Ascending aorta (tissue), 2 donors: Measurements from ENCODE around the gene MYO18A. TPM values are rescaled to one million over a fixed set of nuclear protein-coding genes. Genes with fewer than 3 reads are reported as not detected.

ENCODE experiments used
- DNase-seq, 2 donors: peaks; one replicate each; pipeline ENCODE4 v3.0.0-alpha.2; 2019; ENCODE audit warnings: low spot score in 2 of 2
- H3K27ac ChIP-seq, 2 donors: fragments of 200-600 bp; sonication (generic); one replicate each; pipeline ENCODE4 v1.5.1; 2016 to 2017; ENCODE audit warnings: mild to moderate bottlenecking in 1 of 2
- H3K27me3 ChIP-seq: fragments of 200-600 bp; sonication (generic); one replicate; pipeline ENCODE4 v1.5.1; 2017
- H3K36me3 ChIP-seq, 2 donors: fragments of 200-600 bp; sonication (generic); one replicate each; pipeline ENCODE4 v1.5.1; 2016
- H3K4me1 ChIP-seq, 2 donors: fragments of 200-600 bp; sonication (generic); one replicate each; pipeline ENCODE4 v1.5.1; 2016 to 2017; ENCODE audit warnings: mild to moderate bottlenecking in 1 of 2
- H3K4me3 ChIP-seq, 2 donors: fragments of 200-600 bp; sonication (generic); one replicate each; pipeline ENCODE4 v1.5.1; 2016 to 2017; ENCODE audit warnings: mild to moderate bottlenecking in 1 of 2
- H3K9me3 ChIP-seq, 2 donors: fragments of 200-600 bp; sonication (generic); one replicate each; pipeline ENCODE4 v1.5.1; 2016
- CTCF ChIP-seq, 3 experiments: fragments of 200-600 bp in 2 of 3; fragments of 450-650 bp in 1 of 3; sonication (generic) in 2 of 3; IDR thresholded peaks; one replicate each; pipeline ENCODE4 v1.5.1; 2016 to 2019; ENCODE audit warnings: antibody characterized with exemption in 3 of 3, mild to moderate bottlenecking in 1 of 3, moderate library complexity in 1 of 3
- intact Hi-C: fragments of 100-400 bp; cut with DNase I; formaldehyde crosslinking; loops from one replicate; pipeline ENCODE4 v1.15.1; 2023
- total RNA-seq: library from RNA; depleted of rRNA; stranded (reverse); fragments of >200 nt; gene quantifications from one replicate; pipeline ENCODE4 v1.1.0, GENCODE V29; 2016

Gene MYO18A
- total RNA-seq, 1 donor from 2014 or later, result 185 TPM

- Histone ChIP-seq H3K27me3 (no peaks in the 10 kb centered on the region), H3K4me1 (peaks cover 6 to 9% of the 10 kb centered on the region in 2 donors), H3K36me3 (peaks cover 10 to 17% of the 10 kb centered on the region in 2 donors), H3K9me3 (no peaks in the 10 kb centered on the region), H3K27ac (no peak overlapping the region), H3K4me3 (no peak overlapping the region)
- intact Hi-C loops, result no loop called here
- no peak for DNase-seq
- no peak for TF ChIP-seq CTCF (IDR thresholded peaks at IDR 0.05)
Measured at GRCh38 chr17:29167393-29168078, 12.7 kb downstream of the MYO18A start.

GRCh38 chr17:29166507-29166887, 13.7 kb downstream of the MYO18A start:
- no peak overlapping the region for H3K27ac ChIP-seq
- intact Hi-C loops, result no loop called here
- no peak for TF ChIP-seq CTCF (IDR thresholded peaks at IDR 0.05)
- no peak overlapping the region for H3K4me3 ChIP-seq
- peaks cover 10 to 17% of the 10 kb centered on the region in 2 donors for H3K36me3 ChIP-seq
- H3K9me3 ChIP-seq, result no peaks in the 10 kb centered on the region
- peaks cover 6 to 9% of the 10 kb centered on the region in 2 donors for H3K4me1 ChIP-seq
- H3K27me3 ChIP-seq, result no peaks in the 10 kb centered on the region
- no peak for DNase-seq

GRCh38 chr17:29165800-29166506, 14.2 kb downstream of the MYO18A start:
- TF ChIP-seq CTCF (IDR thresholded peaks at IDR 0.05), result no peak
- H3K36me3 ChIP-seq, result peaks cover 10 to 17% of the 10 kb centered on the region in 2 donors
- intact Hi-C loops, result no loop called here
- DNase-seq, result no peak
- H3K4me1 ChIP-seq, result peaks cover 6 to 9% of the 10 kb centered on the region in 2 donors
- no peaks in the 10 kb centered on the region for H3K9me3 ChIP-seq
- H3K4me3 ChIP-seq, result no peak overlapping the region
- no peak overlapping the region for H3K27ac ChIP-seq
- H3K27me3 ChIP-seq, result no peaks in the 10 kb centered on the region

- no peak for TF ChIP-seq CTCF (IDR thresholded peaks at IDR 0.05)
- H3K4me1 ChIP-seq, result peaks cover 6 to 9% of the 10 kb centered on the region in 2 donors
- H3K36me3 ChIP-seq, result peaks cover 10 to 17% of the 10 kb centered on the region in 2 donors
- intact Hi-C loops, result no loop called here
- H3K9me3 ChIP-seq, result no peaks in the 10 kb centered on the region
- DNase-seq, result no peak
- no peak overlapping the region for H3K4me3 ChIP-seq
- no peak overlapping the region for H3K27ac ChIP-seq
- no peaks in the 10 kb centered on the region for H3K27me3 ChIP-seq
Measured at GRCh38 chr17:29165261-29165660, 14.9 kb downstream of the MYO18A start.

GRCh38 chr17:29163563-29163962, 16.6 kb downstream of the MYO18A start:
- peaks cover 10 to 17% of the 10 kb centered on the region in 2 donors for H3K36me3 ChIP-seq
- H3K27me3 ChIP-seq, result no peaks in the 10 kb centered on the region
- peak overlapping the region in 1 of 2 donors; percentile 33 for H3K27ac ChIP-seq
- DNase-seq, result no peak
- intact Hi-C loops, result no loop called here
- no peak for TF ChIP-seq CTCF (IDR thresholded peaks at IDR 0.05)
- no peaks in the 10 kb centered on the region for H3K9me3 ChIP-seq
- H3K4me1 ChIP-seq, result peaks cover 9 to 14% of the 10 kb centered on the region in 2 donors
- no peak overlapping the region for H3K4me3 ChIP-seq
